Mucosa of descending colon (tissue), 3 donors: ENCODE results near the gene SCUBE1. TPM values are rescaled to one million over a fixed set of nuclear protein-coding genes. Genes with fewer than 3 reads are reported as not detected.

Experiments used
- ATAC-seq: fragments of 200-7000 bp; cut with Tn5 transposase; one replicate; pipeline ENCODE4 v1.9.1; 2020; ENCODE audit warnings: mild to moderate bottlenecking, moderate library complexity
- DNase-seq, 3 donors: peaks; one replicate each; pipeline ENCODE4 v3.0.0-alpha.2; 2020
- H3K36me3 ChIP-seq: fragments of 200-600 bp; one replicate; pipeline ENCODE4 v1.8.0; 2021; ENCODE audit warnings: low read depth, mild to moderate bottlenecking
- H3K4me1 ChIP-seq: fragments of 200-600 bp; one replicate; pipeline ENCODE4 v1.8.0; 2021; ENCODE audit warnings: low read depth, mild to moderate bottlenecking
- H3K4me3 ChIP-seq: fragments of 200-600 bp; one replicate; pipeline ENCODE4 v1.8.0; 2021; ENCODE audit warnings: mild to moderate bottlenecking
- H3K9me3 ChIP-seq: fragments of 200-600 bp; one replicate; pipeline ENCODE4 v1.8.0; 2021; ENCODE audit warnings: mild to moderate bottlenecking
- intact Hi-C, 2 donors: fragments of 100-400 bp; cut with DNase I in 1 of 2; cut with micrococcal nuclease in 1 of 2; formaldehyde crosslinking; loops; one replicate each; pipeline versions ENCODE4 v1.11.0 to v1.11.1; 2022; cut with DNase I, micrococcal nuclease
- total RNA-seq, 3 donors: library from RNA; stranded (reverse); fragmentation: NEBNext Ultra II Directional in 2 of 3; extraction: Animal tissue kit (Norgen Biotek cat#: 25700) in 2 of 3; gene quantifications; one replicate each; pipeline versions ENCODE4 v1.2.1 to v1.2.4, GENCODE V29; 2021 to 2023
- TF ChIP-seq, protein P1 (sequence below): fragments of 200-600 bp; IDR thresholded peaks from one replicate; pipeline ENCODE4 v1.8.0; 2022; ENCODE audit warnings: antibody characterized with exemption, mild to moderate bottlenecking
- donor health status: DM: no; HTN: no; CAD: no; lungs with moderate emphysema.
- donor health status: DM: no; HTN: no; CAD: no.
- donor health status: DM: no; HTN: yes; CAD: no.

Gene SCUBE1
- total RNA-seq, 3 donors from 2014 or later, result 3.8 to 20.9 (median 4.7) TPM

DNA sequence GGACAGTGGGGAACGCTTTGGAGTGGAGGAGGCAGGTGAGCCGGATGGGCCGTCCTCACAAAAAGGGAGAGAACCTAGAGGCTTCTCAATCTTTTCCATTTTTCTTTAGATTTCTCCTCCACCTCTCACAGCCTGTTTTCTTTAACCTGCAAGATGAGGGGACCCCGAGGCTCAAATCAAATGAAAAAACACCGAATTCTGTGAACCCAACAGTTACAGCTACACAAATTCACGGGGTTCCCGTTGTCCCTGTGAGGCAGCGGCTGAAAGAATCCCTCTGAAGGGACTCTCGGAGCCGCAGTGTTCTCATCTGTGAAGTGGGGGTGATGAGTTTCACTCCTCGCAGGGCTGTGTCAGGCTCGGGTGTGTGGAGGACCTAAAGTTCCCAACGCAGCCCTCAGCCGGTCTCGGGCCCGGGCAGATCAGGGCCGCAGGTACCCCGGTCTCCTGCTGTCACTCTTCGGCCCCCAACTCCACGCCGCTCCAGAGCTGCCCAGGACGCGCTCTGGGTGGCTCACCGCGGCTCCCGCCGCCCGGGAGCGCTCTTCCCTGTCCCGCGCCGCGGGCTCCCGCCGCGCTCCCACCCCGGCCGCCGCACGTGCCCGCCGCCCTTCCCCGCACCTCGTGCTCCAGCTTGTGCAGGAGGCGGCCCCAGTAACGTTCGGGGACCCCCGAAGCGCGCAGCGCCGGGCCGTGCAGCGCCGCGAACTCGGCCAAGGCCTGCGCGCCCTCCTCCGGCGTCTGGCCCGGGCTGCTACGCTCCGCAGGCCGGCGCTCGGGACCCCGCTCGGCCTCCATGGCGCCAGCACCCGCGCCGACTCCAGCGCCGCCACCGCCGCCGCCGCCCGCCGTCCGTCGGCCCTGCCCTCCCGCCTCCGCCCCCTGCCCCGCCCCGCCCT, 156.7 kb downstream of the SCUBE1 start, which contains the start of gene TTLL12:
TSS of gene TTLL12 (minus strand) at position 863 of the 899 bp plus-strand sequence. CDS start at position 798, 65 bp downstream.
- H3K4me1 ChIP-seq, result peaks cover 11% of the 10 kb centered on the region
- intact Hi-C loops, result no loop called here
- H3K9me3 ChIP-seq, result no peaks in the 10 kb centered on the region
- TF ChIP-seq, protein P1, sequence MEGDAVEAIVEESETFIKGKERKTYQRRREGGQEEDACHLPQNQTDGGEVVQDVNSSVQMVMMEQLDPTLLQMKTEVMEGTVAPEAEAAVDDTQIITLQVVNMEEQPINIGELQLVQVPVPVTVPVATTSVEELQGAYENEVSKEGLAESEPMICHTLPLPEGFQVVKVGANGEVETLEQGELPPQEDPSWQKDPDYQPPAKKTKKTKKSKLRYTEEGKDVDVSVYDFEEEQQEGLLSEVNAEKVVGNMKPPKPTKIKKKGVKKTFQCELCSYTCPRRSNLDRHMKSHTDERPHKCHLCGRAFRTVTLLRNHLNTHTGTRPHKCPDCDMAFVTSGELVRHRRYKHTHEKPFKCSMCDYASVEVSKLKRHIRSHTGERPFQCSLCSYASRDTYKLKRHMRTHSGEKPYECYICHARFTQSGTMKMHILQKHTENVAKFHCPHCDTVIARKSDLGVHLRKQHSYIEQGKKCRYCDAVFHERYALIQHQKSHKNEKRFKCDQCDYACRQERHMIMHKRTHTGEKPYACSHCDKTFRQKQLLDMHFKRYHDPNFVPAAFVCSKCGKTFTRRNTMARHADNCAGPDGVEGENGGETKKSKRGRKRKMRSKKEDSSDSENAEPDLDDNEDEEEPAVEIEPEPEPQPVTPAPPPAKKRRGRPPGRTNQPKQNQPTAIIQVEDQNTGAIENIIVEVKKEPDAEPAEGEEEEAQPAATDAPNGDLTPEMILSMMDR, result no peak
- peaks cover 3% of the 10 kb centered on the region for H3K36me3 ChIP-seq
- peak within 1 kb of the TSS; percentile 50 for H3K4me3 ChIP-seq
- peak; percentile 53 to 77 (median 76) for DNase-seq
- ATAC-seq, result peak; percentile 53

DNA sequence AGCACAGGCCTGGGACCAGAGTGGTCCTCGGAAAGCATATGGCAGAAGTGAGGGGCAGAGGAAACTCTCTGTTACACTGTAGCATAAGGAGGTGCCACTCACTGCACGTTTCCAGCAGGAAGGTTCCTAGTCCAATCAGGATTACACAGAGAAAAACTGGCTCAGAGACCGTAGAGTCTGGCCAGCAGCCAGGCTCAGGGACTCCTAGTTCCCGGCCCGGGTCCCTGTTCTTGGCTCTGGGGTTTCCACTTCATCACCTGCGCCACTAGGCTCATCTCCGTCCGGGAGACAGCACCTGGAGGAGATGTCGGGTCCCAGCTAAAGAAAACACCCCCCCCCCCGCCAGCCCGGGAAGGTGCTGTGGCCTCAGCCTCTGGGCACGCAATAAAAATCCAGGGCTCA, 157.3 kb downstream of the SCUBE1 start:
- intact Hi-C loops, result no loop called here
- peaks cover 3% of the 10 kb centered on the region for H3K36me3 ChIP-seq
- H3K4me3 ChIP-seq, result peak overlapping the region; percentile 50
- TF ChIP-seq, protein P1, result no peak
- peak; percentile 67 to 73 (median 67) for DNase-seq
- H3K9me3 ChIP-seq, result no peaks in the 10 kb centered on the region
- ATAC-seq, result peak; percentile 22
- H3K4me1 ChIP-seq, result peaks cover 11% of the 10 kb centered on the region

DNA sequence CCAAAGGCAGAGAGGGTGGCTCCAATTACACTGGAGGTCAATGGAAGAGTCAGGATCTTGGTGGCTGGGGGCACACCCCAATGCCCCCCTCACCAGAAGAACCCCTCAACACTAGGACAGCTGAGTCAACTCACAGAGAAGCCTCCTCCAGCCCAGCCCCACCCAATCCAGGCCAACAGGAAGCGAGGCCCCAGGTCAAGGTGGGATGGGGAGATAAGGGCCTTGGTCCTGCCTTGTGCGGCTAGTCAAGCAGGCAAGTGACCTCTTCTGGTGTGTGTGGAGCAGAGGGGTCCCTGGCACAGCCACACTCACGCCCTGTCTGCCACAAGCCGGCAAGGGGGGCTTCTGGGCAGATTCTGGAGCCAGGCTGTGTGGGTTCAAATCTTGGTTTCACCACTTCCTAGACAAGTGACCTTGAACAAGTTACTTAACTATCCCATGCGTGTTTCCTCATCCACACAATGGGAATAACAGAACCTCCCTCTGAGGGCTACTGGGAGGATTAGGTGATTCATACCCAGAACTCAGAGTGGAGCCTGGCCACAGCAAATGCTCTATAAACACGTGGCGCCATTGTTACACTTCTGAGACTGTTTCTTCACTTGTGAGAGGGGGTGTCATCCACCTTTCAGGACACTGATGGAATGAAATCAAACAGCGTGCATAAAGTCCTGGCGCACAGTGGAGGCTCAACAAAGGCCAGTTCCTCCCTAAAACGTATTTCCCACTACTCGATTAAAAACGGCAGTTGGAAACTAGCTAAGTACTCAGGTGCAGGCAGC, 159.5 kb downstream of the SCUBE1 start:
- peaks cover 3% of the 10 kb centered on the region for H3K36me3 ChIP-seq
- peak in 1 of 3 donors; percentile 47 for DNase-seq
- intact Hi-C loops, result no loop called here
- no peaks in the 10 kb centered on the region for H3K9me3 ChIP-seq
- H3K4me1 ChIP-seq, result peaks cover 11% of the 10 kb centered on the region
- TF ChIP-seq, protein P1, result no peak
- no peak overlapping the region for H3K4me3 ChIP-seq
- ATAC-seq, result no peak

DNA sequence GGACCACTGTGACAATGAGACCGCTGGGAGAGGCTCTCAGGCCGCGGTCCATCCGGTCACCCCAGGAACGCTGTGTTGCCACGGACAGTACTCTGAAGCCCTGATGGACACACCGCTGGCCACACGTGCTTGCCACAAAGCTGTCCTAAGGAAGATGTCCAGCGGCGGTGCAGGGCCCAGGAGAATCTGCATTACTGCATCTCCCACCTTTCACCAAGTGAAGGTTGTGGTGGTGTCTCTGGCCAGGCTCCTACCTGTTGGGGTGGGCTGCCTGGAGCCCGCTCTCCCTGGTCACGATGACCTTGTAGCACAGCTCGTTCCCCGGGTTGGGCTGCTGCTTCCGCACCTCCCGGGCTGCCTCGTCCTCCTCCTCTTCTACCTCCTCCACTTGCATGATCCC, 160.4 kb downstream of the SCUBE1 start:
- H3K4me3 ChIP-seq, result no peak overlapping the region
- intact Hi-C loops, result no loop called here
- peaks cover 3% of the 10 kb centered on the region for H3K36me3 ChIP-seq
- DNase-seq (peak in 1 of 3 donors; percentile 47), ATAC-seq (no peak)
- H3K9me3 ChIP-seq, result no peaks in the 10 kb centered on the region
- TF ChIP-seq, protein P1, result no peak
- peaks cover 11% of the 10 kb centered on the region for H3K4me1 ChIP-seq

DNA sequence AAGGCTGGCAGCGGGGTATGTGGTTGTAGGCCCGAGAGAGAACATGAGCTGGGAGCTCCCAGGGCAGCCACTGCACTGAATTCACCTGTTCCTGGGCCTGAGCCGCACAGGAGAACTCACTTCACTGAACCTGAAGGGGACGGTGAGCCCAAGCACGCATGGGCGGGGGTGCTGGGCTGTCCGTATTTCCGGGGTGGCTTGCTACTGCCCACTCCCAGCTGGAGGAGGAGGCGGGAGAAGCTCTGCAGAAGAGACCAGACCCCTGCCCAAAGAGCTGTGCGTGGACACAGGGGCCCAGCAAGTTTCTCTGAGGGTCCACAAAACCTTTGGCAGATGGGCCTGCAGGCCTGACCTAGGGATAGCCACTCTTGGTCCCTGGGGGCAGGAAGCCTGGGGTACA, 161.1 kb downstream of the SCUBE1 start:
- DNase-seq (peak in 1 of 3 donors; percentile 31), ATAC-seq (no peak)
- Histone ChIP-seq H3K9me3 (no peaks in the 10 kb centered on the region), H3K36me3 (no peaks in the 10 kb centered on the region), H3K4me1 (peaks cover 11% of the 10 kb centered on the region), H3K4me3 (no peak overlapping the region)
- intact Hi-C loops, result no loop called here
- TF ChIP-seq, protein P1, result no peak
